K562 (cell line): ENCODE results near the gene CDC14A. TPM values are rescaled to one million over a fixed set of nuclear protein-coding genes. Genes with fewer than 3 reads are reported as not detected.

Experiments
- ATAC-seq: fragments of 200-7000 bp; cut with Tn5 transposase; 3 replicates; pipeline ENCODE4 v1.9.1; 2020; ENCODE audit warnings: moderate library complexity
- BruUV-seq: library from RNA; stranded (reverse); fragments of 400-500 nt; replicated peaks from 2 replicates; lab custom pipeline; 2021; lab: Mats Ljungman, UMichigan
- CTCF ChIA-PET: fragments of 300-600 bp; formaldehyde crosslinking; extraction: SDS; loops from one replicate; lab custom pipeline; 2021; ENCODE audit warnings: low intra/inter-chr PET ratio; lab: Yijun Ruan, JAX
- POLR2A ChIA-PET: fragments of 300-600, 350-650 bp; sonication (Branson Sonifier 250); formaldehyde crosslinking; extraction: SDS; loops from one replicate; lab custom pipeline; 2021; ENCODE audit warnings: antibody characterized with exemption, inconsistent platforms; lab: Yijun Ruan, JAX
- DNase-seq, 4 experiments: peaks; one replicate each; pipeline versions ENCODE4 v3.0.0 to v3.0.0-alpha.2; 2011 to 2018; ENCODE audit warnings: low spot score in 3 of 4, mixed read lengths in 3 of 4; ENCODE audit errors: extremely low read depth in 1 of 4
- FAIRE-seq: peaks from 2 replicates; lab custom pipeline; 2011; peaks lifted over from hg19 to GRCh38; lab: Jason Lieb, UNC
- H2AFZ ChIP-seq: 2 replicates; pipeline ENCODE4 v1.6.0; 2011; ENCODE audit warnings: low read depth, low read length, control low read depth, inconsistent platforms
- H3K27ac ChIP-seq: fragments of 200-600 bp; 3 replicates; pipeline ENCODE4 v1.8.0; 2011; ENCODE audit warnings: low read depth, mild to moderate bottlenecking, control low read depth, inconsistent platforms, low read length, moderate library complexity, mixed read lengths; ENCODE audit errors: extremely low read depth
- H3K27me3 ChIP-seq, 2 experiments: fragments of 300-600 bp in 1 of 2; 2 replicates in 1 of 2; 3 replicates in 1 of 2; pipeline versions ENCODE4 v1.6.0 to v1.8.0; 2011; ENCODE audit warnings: inconsistent platforms in 2 of 2, low read length in 2 of 2, mild to moderate bottlenecking in 1 of 2, mixed read lengths in 1 of 2, moderate library complexity in 1 of 2; ENCODE audit not compliant: control insufficient read depth in 2 of 2, insufficient read depth in 2 of 2
- H3K36me3 ChIP-seq: fragments of 300-600 bp; 3 replicates; pipeline ENCODE4 v1.8.0; 2011; ENCODE audit warnings: mild to moderate bottlenecking, low read length, inconsistent platforms; ENCODE audit not compliant: control insufficient read depth, insufficient read depth
- H3K4me1 ChIP-seq, 2 experiments: fragments of 200-600 bp in 1 of 2; replicated peaks in 1 of 2; 2 replicates in 1 of 2; 3 replicates in 1 of 2; pipeline versions ENCODE4 v1.5.1 to v1.8.0; 2011; ENCODE audit warnings: inconsistent platforms in 2 of 2, low read length in 2 of 2, mild to moderate bottlenecking in 1 of 2, mixed read lengths in 1 of 2, moderate library complexity in 1 of 2; ENCODE audit not compliant: control insufficient read depth in 2 of 2, insufficient read depth in 2 of 2
- H3K4me2 ChIP-seq: 2 replicates; pipeline ENCODE4 v1.6.1; 2011; ENCODE audit warnings: low read length, control low read depth, inconsistent platforms, mixed read lengths; ENCODE audit not compliant: insufficient read depth
- H3K4me3 ChIP-seq: fragments of 200-600 bp; sonication (generic), shearing (Covaris generic); 2 replicates; pipeline ENCODE4 v1.5.1; 2016; ENCODE audit warnings: control low read depth, inconsistent platforms
- H3K79me2 ChIP-seq: fragments of 200-600 bp; 3 replicates; pipeline ENCODE4 v1.8.0; 2011; ENCODE audit warnings: low read length, inconsistent platforms; ENCODE audit not compliant: control insufficient read depth, insufficient read depth
- H3K9ac ChIP-seq, 2 experiments: 2 replicates each; pipeline versions ENCODE4 v1.6.0 to v1.6.1; 2011; ENCODE audit warnings: low read depth in 2 of 2, low read length in 2 of 2, control low read depth in 1 of 2, inconsistent platforms in 1 of 2, mild to moderate bottlenecking in 1 of 2, mixed read lengths in 1 of 2; ENCODE audit not compliant: insufficient read depth in 1 of 2
- H3K9me1 ChIP-seq: one replicate; pipeline ENCODE4 v1.6.0; 2011; ENCODE audit warnings: inconsistent platforms, mild to moderate bottlenecking, low read length, moderate library complexity; ENCODE audit not compliant: control insufficient read depth, insufficient read depth
- H3K9me3 ChIP-seq: replicated peaks from 2 replicates; pipeline ENCODE4 v1.5.1; 2011; ENCODE audit warnings: low read depth, low read length, inconsistent platforms; ENCODE audit not compliant: control insufficient read depth, insufficient read depth
- H4K20me1 ChIP-seq: replicated peaks from 2 replicates; pipeline ENCODE4 v1.6.1; 2011; ENCODE audit warnings: low read length, inconsistent platforms, mixed read lengths; ENCODE audit not compliant: control insufficient read depth, insufficient read depth
- DMBX1 ChIP-seq: fragments of 250-450 bp; sonication (Bioruptor Pico); IDR thresholded peaks from 2 replicates; pipeline ENCODE4 v1.8.0; 2022; ENCODE audit warnings: inconsistent platforms, mild to moderate bottlenecking, moderate library complexity, borderline replicate concordance
- E2F1 ChIP-seq: sonication (generic); formaldehyde crosslinking; IDR thresholded peaks from 2 replicates; pipeline ENCODE4 v1.8.1; 2023; ENCODE audit warnings: mild to moderate bottlenecking, missing genetic modification reagents, moderate library complexity
- MTA1 ChIP-seq: fragments of 450-650 bp; IDR thresholded peaks from 2 replicates; pipeline ENCODE4 v1.6.1; 2017; ENCODE audit warnings: borderline replicate concordance
- SMAD4 ChIP-seq: fragments of 250-450 bp; sonication (Bioruptor Pico); conservative IDR thresholded peaks from 2 replicates; pipeline ENCODE4 v1.8.0; 2021; ENCODE audit warnings: inconsistent platforms, mild to moderate bottlenecking, moderate library complexity
- SRSF9 ChIP-seq: fragments of 200-400 bp; formaldehyde crosslinking; IDR thresholded peaks from 2 replicates; pipeline ENCODE4 v1.6.1; 2017; ENCODE audit warnings: low read depth, low read length, borderline replicate concordance
- WGBS: fragments of 100-300 bp; shearing (Covaris generic); methylation state at CpG from one replicate; pipeline ENCODE4 v1.1.6; 2016; ENCODE audit warnings: low coverage, mixed read lengths; ENCODE audit not compliant: insufficient coverage; ENCODE audit errors: missing lambda C conversion rate; 5-methylcytosine and 5-hydroxymethylcytosine counted together
- in situ Hi-C: fragments of 300-500 bp; cut with MboI; formaldehyde crosslinking; loops from 4 replicates; pipeline ENCODE4 v1.15.0; 2018; ENCODE audit warnings: inconsistent platforms, mixed read lengths
- intact Hi-C: fragments of 100-400 bp; cut with micrococcal nuclease; formaldehyde crosslinking; loops from 2 replicates; pipeline ENCODE4 v1.14.2; 2022
- polyA plus RNA-seq, 8 experiments: library from polyadenylated mRNA; depleted of rRNA in 4 of 8; stranded (reverse) in 5 of 8; unstranded in 3 of 8; fragments of >200 nt; fragmentation: Nextera tagmentation in 2 of 8; fragmentation: Illumina TruSeq in 1 of 8; extraction: Ambion mirVana in 2 of 8; extraction: Trizol in 1 of 8; gene quantifications; 2 replicates each; pipeline versions ENCODE4 v1.2.1 to v1.2.3, GENCODE V29; 2011 to 2014; ENCODE audit warnings: inconsistent platforms in 1 of 8, missing spikeins in 1 of 8
- total RNA-seq, 7 experiments: library from RNA; depleted of rRNA in 6 of 7; stranded (reverse); fragments of >200 nt in 6 of 7; fragmentation: Illumina TruSeq in 2 of 7; extraction: Trizol in 2 of 7; gene quantifications; 2 replicates each; pipeline versions ENCODE4 v1.2.1 to v1.2.3, GENCODE V29; 2011 to 2021; ENCODE audit warnings: low replicate concordance in 1 of 7

The CDC14A gene
- total and polyA plus RNA-seq, 9 of the 15 experiments (the other 6 are each of a cell fraction or from before 2014, with no cell fraction given): 17.0 to 74.3 (median 33.4) TPM

GRCh38 chr1:100359139-100359538, 6.8 kb downstream of the CDC14A start:
- H3K27ac ChIP-seq: no peak overlapping the region
- POLR2A ChIA-PET: interaction anchor here (0.6 kb wide), 1 partner anchor 11 kb away, joined by 3 read pairs; no protein-coding TSS in a partner anchor
- no peaks in the 10 kb centered on the region; the same call in 1 of the 2 replicates for H4K20me1 ChIP-seq
- no peak for FAIRE-seq
- H3K27me3 ChIP-seq: no peaks in the 10 kb centered on the region
- no TSS peak for BruUV-seq
- peaks cover 39% of the 10 kb centered on the region for H3K36me3 ChIP-seq
- no peak overlapping the region for H3K4me3 ChIP-seq
- H3K79me2 ChIP-seq: peaks cover 92% of the 10 kb centered on the region
- intact Hi-C loops: loop anchor here (5.0 to 10.0 kb wide), 2 partner anchors 114 to 552 kb away; partner anchors contain the start of gene DBT
- CTCF ChIA-PET: no interaction called here
- no peak for TF ChIP-seq E2F1 (CRISPR knock-in tag)
- no peak for TF ChIP-seq MTA1
- TF ChIP-seq SRSF9: no peak
- TF ChIP-seq DMBX1 (CRISPR knock-in tag): no peak
- no peak for TF ChIP-seq SMAD4 (CRISPR knock-in tag)
- ATAC-seq: no peak
- no peak overlapping the region; a peak in 1 of 4 replicates for H3K9ac ChIP-seq
- in situ Hi-C loops: no loop called here
- no peak overlapping the region for H3K4me2 ChIP-seq
- no peak overlapping the region for H2AFZ ChIP-seq
- H3K9me3 ChIP-seq: no peaks in the 10 kb centered on the region
- WGBS: 38% methylated on average over 1 of the region's 1 CpG
- no peaks in the 10 kb centered on the region for H3K9me1 ChIP-seq
- no peak for DNase-seq
- peaks cover 8 to 53% of the 10 kb centered on the region in 2 experiments for H3K4me1 ChIP-seq
